Keratinocyte (primary cell): ENCODE data around the gene NREP. TPM values are rescaled to one million over a fixed set of nuclear protein-coding genes. Genes with fewer than 3 reads are reported as not detected.

Experiments
- DNase-seq: peaks from one replicate; pipeline ENCODE4 v3.0.0-alpha.2; 2011; ENCODE audit warnings: low read depth, missing footprints, low spot score
- FAIRE-seq: peaks from 2 replicates; lab custom pipeline; 2011; peaks lifted over from hg19 to GRCh38; lab: Jason Lieb, UNC
- H2AFZ ChIP-seq: 2 replicates; pipeline ENCODE4 v1.6.0; 2012; ENCODE audit warnings: low read length, control low read depth, inconsistent platforms; ENCODE audit not compliant: control insufficient read depth
- H3K27ac ChIP-seq: 2 replicates; pipeline ENCODE4 v1.5.1; 2011; ENCODE audit warnings: low read length; ENCODE audit not compliant: control insufficient read depth, insufficient read depth
- H3K27me3 ChIP-seq: 3 replicates; pipeline ENCODE4 v1.6.0; 2011; ENCODE audit warnings: low read length; ENCODE audit not compliant: control insufficient read depth, insufficient read depth; ENCODE audit errors: extremely low read depth
- H3K36me3 ChIP-seq, 2 experiments: 2 replicates in 1 of 2; 3 replicates in 1 of 2; pipeline ENCODE4 v1.5.1; 2011; ENCODE audit warnings: low read length in 2 of 2, mild to moderate bottlenecking in 1 of 2; ENCODE audit not compliant: control insufficient read depth in 2 of 2, insufficient read depth in 2 of 2; ENCODE audit errors: extremely low read depth in 1 of 2
- H3K4me1 ChIP-seq: 3 replicates; pipeline ENCODE4 v1.5.1; 2011; ENCODE audit warnings: low read length; ENCODE audit not compliant: control insufficient read depth, insufficient read depth; ENCODE audit errors: extremely low read depth
- H3K4me2 ChIP-seq: 3 replicates; pipeline ENCODE4 v1.6.0; 2011; ENCODE audit warnings: low read depth, low read length; ENCODE audit not compliant: control insufficient read depth, insufficient read depth; ENCODE audit errors: extremely low read depth
- H3K4me3 ChIP-seq, 3 experiments: fragments of 200-600 bp in 1 of 3; sonication (generic) in 1 of 3; 2 replicates in 2 of 3; 3 replicates in 1 of 3; pipeline ENCODE4 v1.5.1; 2011 to 2016; ENCODE audit warnings: low read length in 3 of 3, mild to moderate bottlenecking in 3 of 3, control low read depth in 2 of 3, inconsistent platforms in 1 of 3, low read depth in 1 of 3, mixed read lengths in 1 of 3, mixed run types in 1 of 3, moderate library complexity in 1 of 3; ENCODE audit not compliant: control insufficient read depth in 2 of 3, insufficient read depth in 2 of 3; ENCODE audit errors: extremely low read depth in 1 of 3
- H3K79me2 ChIP-seq: 2 replicates; pipeline ENCODE4 v1.6.0; 2012; ENCODE audit warnings: low read length; ENCODE audit not compliant: control insufficient read depth, insufficient read depth
- H3K9ac ChIP-seq: 3 replicates; pipeline ENCODE4 v1.6.0; 2011; ENCODE audit warnings: low read length; ENCODE audit not compliant: control insufficient read depth, insufficient read depth; ENCODE audit errors: extremely low read depth
- H3K9me1 ChIP-seq: 3 replicates; pipeline ENCODE4 v1.6.0; 2011; ENCODE audit warnings: low read length; ENCODE audit not compliant: control insufficient read depth, insufficient read depth; ENCODE audit errors: extremely low read depth
- H3K9me3 ChIP-seq: 2 replicates; pipeline ENCODE4 v1.5.1; 2012; ENCODE audit warnings: low read depth, low read length; ENCODE audit not compliant: control insufficient read depth
- H4K20me1 ChIP-seq: 3 replicates; pipeline ENCODE4 v1.6.0; 2011; ENCODE audit warnings: low read length; ENCODE audit not compliant: control insufficient read depth, insufficient read depth; ENCODE audit errors: extremely low read depth
- CTCF ChIP-seq, 3 experiments: IDR thresholded peaks in 1 of 3; conservative IDR thresholded peaks in 1 of 3; optimal IDR thresholded peaks in 1 of 3; 2 replicates in 2 of 3; 3 replicates in 1 of 3; pipeline versions ENCODE3 to v1.5.1; 2011; ENCODE audit warnings: low read length in 3 of 3, mild to moderate bottlenecking in 3 of 3, moderate library complexity in 2 of 3, control low read depth in 1 of 3, inconsistent platforms in 1 of 3; ENCODE audit not compliant: insufficient read depth in 2 of 3; ENCODE audit errors: extremely low read depth in 1 of 3
- EZH2 ChIP-seq: IDR thresholded peaks from one replicate; pipeline ENCODE4 v1.6.1; 2012; ENCODE audit warnings: inconsistent platforms, mild to moderate bottlenecking, low read length, moderate library complexity
- dilution Hi-C: fragments of 300-500 bp; cut with MboI; formaldehyde crosslinking; loops from one replicate; pipeline ENCODE4 v1.7.0; 2020; ENCODE audit warnings: low sequenced_read_pairs; ENCODE audit not compliant: extremely low pct_ligation_motif_present
- polyA plus RNA-seq, 5 experiments: library from polyadenylated mRNA; depleted of rRNA in 3 of 5; stranded (reverse) in 3 of 5; stranded (forward) in 1 of 5; unstranded in 1 of 5; fragments of >200 nt; gene quantifications; 1 replicate in 1 of 5; 2 replicates in 3 of 5; 3 replicates in 1 of 5; pipeline versions ENCODE4 v1.2.1 to v1.2.3, GENCODE V29; 2011 to 2012; ENCODE audit warnings: missing spikeins in 2 of 5, low read depth in 1 of 5, low replicate concordance in 1 of 5

Gene NREP
- polyA plus RNA-seq, 1 donor (not counting 4 experiments of a cell fraction or from before 2014, with no cell fraction given), result 9.1 TPM

- Histone ChIP-seq H3K9ac (no peak overlapping the region), H3K9me1 (no peaks in the 10 kb centered on the region), H3K79me2 (no peaks in the 10 kb centered on the region), H4K20me1 (no peaks in the 10 kb centered on the region), H3K4me2 (peak overlapping the region; percentile 9), H3K4me3 (no peak overlapping the region), H3K9me3 (no peaks in the 10 kb centered on the region), H3K36me3 (no peaks in the 10 kb centered on the region), H3K4me1 (peaks cover 40% of the 10 kb centered on the region), H3K27me3 (no peaks in the 10 kb centered on the region), H2AFZ (no peak overlapping the region), H3K27ac (no peak overlapping the region)
- dilution Hi-C loops, result no loop called here
- DNase-seq (peak; percentile 13), FAIRE-seq (peak; percentile 64)
- no peak for TF ChIP-seq EZH2
- no peak for TF ChIP-seq CTCF (optimal IDR thresholded peaks at IDR 0.05 in 1 of 3, IDR thresholded peaks at IDR 0.05 in 1 of 3, conservative IDR thresholded peaks at IDR 0.05 in 1 of 3; ENCODE audit: extremely low read depth in 1 of 3, insufficient read depth in 2 of 3, low read length in 3 of 3)
Observed at GRCh38 chr5:111697215-111697614, 59.8 kb downstream of the NREP start.

- DNase-seq, result no peak
- Histone ChIP-seq H3K36me3 (no peaks in the 10 kb centered on the region), H3K9me3 (no peaks in the 10 kb centered on the region), H3K9ac (no peak overlapping the region), H3K4me3 (no peak overlapping the region), H4K20me1 (no peaks in the 10 kb centered on the region), H3K4me2 (no peak overlapping the region), H3K79me2 (no peaks in the 10 kb centered on the region), H3K9me1 (no peaks in the 10 kb centered on the region), H3K27me3 (no peaks in the 10 kb centered on the region), H3K27ac (no peak overlapping the region), H3K4me1 (peaks cover 40% of the 10 kb centered on the region), H2AFZ (no peak overlapping the region)
- dilution Hi-C loops, result no loop called here
- FAIRE-seq, result no peak
- TF ChIP-seq EZH2 (no peak), CTCF (optimal IDR thresholded peaks at IDR 0.05 in 1 of 3, IDR thresholded peaks at IDR 0.05 in 1 of 3, conservative IDR thresholded peaks at IDR 0.05 in 1 of 3; ENCODE audit: extremely low read depth in 1 of 3, insufficient read depth in 2 of 3, low read length in 3 of 3) (no peak)
Observed at GRCh38 chr5:111695991-111696390, 61.0 kb downstream of the NREP start.
